ENCODE measurements around the gene PMAIP1. TPM values are rescaled to one million over a fixed set of nuclear protein-coding genes. Genes with fewer than 3 reads are reported as not detected.

The PMAIP1 gene
- total RNA-seq, 3 donors from 2014 or later (not counting 1 experiment from before 2014, with no cell fraction given), result 211 to 514 (median 264) TPM

DNA sequence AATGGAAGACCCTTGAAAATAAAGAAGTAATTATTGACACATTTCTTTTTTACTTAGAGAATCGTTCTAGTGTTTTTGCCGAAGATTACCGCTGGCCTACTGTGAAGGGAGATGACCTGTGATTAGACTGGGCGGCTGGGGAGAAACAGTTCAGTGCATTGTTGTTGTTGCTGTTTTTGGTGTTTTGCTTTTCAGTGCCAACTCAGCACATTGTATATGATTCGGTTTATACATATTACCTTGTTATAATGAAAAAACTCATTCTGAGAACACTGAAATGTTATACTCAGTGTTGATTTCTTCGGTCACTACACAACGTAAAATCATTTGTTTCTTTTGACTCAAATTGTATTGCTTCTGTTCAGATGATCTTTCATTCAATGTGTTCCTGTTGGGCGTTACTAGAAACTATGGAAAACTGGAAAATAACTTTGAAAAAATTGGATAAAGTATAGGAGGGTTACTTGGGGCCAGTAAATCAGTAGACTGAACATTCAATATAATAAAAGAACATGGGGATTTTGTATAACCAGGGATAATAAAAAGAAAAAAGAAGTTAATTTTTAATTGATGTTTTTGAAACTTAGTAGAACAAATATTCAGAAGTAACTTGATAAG is 3.3 kb downstream of the PMAIP1 start:
- H3K36me3 ChIP-seq (ENCODE audit: control insufficient read depth, insufficient read depth, low read length), result peaks cover 10% of the 10 kb centered on the region
- H3K4me1 ChIP-seq (ENCODE audit: control insufficient read depth, insufficient read depth, low read length), result peaks cover 28% of the 10 kb centered on the region
- no peak overlapping the region for H3K4me3 ChIP-seq (ENCODE audit: low read length)
- peak overlapping the region; percentile 97 for H3K4me3 Mint-ChIP-seq
- TF ChIP-seq, protein P1, sequence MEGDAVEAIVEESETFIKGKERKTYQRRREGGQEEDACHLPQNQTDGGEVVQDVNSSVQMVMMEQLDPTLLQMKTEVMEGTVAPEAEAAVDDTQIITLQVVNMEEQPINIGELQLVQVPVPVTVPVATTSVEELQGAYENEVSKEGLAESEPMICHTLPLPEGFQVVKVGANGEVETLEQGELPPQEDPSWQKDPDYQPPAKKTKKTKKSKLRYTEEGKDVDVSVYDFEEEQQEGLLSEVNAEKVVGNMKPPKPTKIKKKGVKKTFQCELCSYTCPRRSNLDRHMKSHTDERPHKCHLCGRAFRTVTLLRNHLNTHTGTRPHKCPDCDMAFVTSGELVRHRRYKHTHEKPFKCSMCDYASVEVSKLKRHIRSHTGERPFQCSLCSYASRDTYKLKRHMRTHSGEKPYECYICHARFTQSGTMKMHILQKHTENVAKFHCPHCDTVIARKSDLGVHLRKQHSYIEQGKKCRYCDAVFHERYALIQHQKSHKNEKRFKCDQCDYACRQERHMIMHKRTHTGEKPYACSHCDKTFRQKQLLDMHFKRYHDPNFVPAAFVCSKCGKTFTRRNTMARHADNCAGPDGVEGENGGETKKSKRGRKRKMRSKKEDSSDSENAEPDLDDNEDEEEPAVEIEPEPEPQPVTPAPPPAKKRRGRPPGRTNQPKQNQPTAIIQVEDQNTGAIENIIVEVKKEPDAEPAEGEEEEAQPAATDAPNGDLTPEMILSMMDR (IDR thresholded peaks at IDR 0.05), result no peak
- no peaks in the 10 kb centered on the region for H3K9me3 Mint-ChIP-seq
- ATAC-seq, result no peak
- intact Hi-C loops (cut with micrococcal nuclease), result no loop called here
- peaks cover 71 to 72% of the 10 kb centered on the region in 2 donors for H3K4me1 Mint-ChIP-seq
- peaks cover 12% of the 10 kb centered on the region for H3K36me3 Mint-ChIP-seq
- DNase-seq, result no peak
- peak overlapping the region; percentile 90 to 98 for H3K27ac Mint-ChIP-seq
- 93% methylated on average over 7 of the region's 8 CpGs for WGBS (ENCODE audit: insufficient coverage)
- H3K27ac ChIP-seq (ENCODE audit: low read length), result no peak overlapping the region
- H3K27me3 Mint-ChIP-seq (ENCODE audit: low read depth in 2 of 2), result no peaks in the 10 kb centered on the region
- H3K27me3 ChIP-seq (ENCODE audit: control insufficient read depth, insufficient read depth, low read length), result no peaks in the 10 kb centered on the region
- no peaks in the 10 kb centered on the region for H3K9me3 ChIP-seq (ENCODE audit: control insufficient read depth, insufficient read depth, low read length)

DNA sequence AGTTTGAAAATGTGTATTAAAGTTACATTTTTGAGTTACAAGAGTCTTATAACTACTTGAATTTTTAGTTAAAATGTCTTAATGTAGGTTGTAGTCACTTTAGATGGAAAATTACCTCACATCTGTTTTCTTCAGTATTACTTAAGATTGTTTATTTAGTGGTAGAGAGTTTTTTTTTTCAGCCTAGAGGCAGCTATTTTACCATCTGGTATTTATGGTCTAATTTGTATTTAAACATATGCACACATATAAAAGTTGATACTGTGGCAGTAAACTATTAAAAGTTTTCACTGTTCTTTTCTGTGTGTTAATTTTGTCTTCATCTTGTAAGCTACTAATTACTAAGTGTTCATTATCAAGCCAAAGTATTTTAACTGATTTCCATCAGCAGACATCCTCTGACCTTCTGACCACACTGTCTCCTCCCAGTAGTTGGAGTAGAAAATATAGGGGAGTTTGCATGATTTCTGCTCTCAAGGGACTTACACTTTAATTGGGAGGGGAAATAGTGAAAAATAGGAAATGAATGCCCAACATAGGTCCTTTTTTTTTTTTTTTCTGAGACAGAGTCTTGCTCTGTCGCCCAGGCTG is 4.3 kb downstream of the PMAIP1 start:
- peaks cover 10% of the 10 kb centered on the region for H3K36me3 ChIP-seq (ENCODE audit: control insufficient read depth, insufficient read depth, low read length)
- H3K27ac ChIP-seq (ENCODE audit: low read length), result peak overlapping the region; percentile 82
- DNase-seq, result no peak
- Mint-ChIP-seq H3K27ac (peak overlapping the region; percentile 90 to 97), H3K36me3 (peaks cover 12% of the 10 kb centered on the region), H3K9me3 (no peaks in the 10 kb centered on the region), H3K4me1 (peaks cover 64 to 76% of the 10 kb centered on the region in 2 donors), H3K4me3 (peak overlapping the region; percentile 75), H3K27me3 (ENCODE audit: low read depth in 2 of 2) (no peaks in the 10 kb centered on the region)
- no peak overlapping the region for H3K4me3 ChIP-seq (ENCODE audit: low read length)
- no CpG with 5 or more reads among the region's 1 CpG for WGBS (ENCODE audit: insufficient coverage)
- H3K4me1 ChIP-seq (ENCODE audit: control insufficient read depth, insufficient read depth, low read length), result peaks cover 22% of the 10 kb centered on the region
- H3K27me3 ChIP-seq (ENCODE audit: control insufficient read depth, insufficient read depth, low read length), result no peaks in the 10 kb centered on the region
- no peak for ATAC-seq
- no peaks in the 10 kb centered on the region for H3K9me3 ChIP-seq (ENCODE audit: control insufficient read depth, insufficient read depth, low read length)
- intact Hi-C loops (cut with micrococcal nuclease), result loop anchor here (1.0 kb wide), 1 partner anchor 67 kb away; no protein-coding TSS in a partner anchor
- TF ChIP-seq, protein P1 (IDR thresholded peaks at IDR 0.05), result no peak

DNA sequence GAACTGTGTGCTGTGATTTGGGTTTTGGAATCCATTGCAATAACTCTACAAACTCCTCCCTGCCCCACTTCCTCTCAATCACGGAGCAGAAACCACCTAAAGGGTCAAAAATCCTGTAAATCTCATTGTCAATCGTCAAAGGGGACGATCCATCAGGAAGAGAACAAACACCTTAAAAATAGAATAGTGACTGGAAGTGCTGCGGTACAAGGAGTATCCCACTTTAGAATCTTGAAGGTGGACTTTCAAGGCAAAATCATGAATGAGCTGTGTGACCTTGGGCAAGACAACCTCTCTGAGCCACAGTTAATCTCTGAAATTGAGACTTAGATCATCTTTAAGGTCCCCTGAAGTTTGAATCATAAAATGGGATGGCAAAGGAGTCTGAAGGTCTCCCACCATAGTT is 5.9 kb downstream of the PMAIP1 start:
- peaks cover 58 to 74% of the 10 kb centered on the region in 2 donors for H3K4me1 Mint-ChIP-seq

More for the DNA sequence above, 5.9 kb downstream of the PMAIP1 start:
- Mint-ChIP-seq H3K27me3 (ENCODE audit: low read depth in 2 of 2) (no peaks in the 10 kb centered on the region), H3K27ac (peak overlapping the region; percentile 90 to 97), H3K36me3 (peaks cover 12% of the 10 kb centered on the region), H3K9me3 (no peaks in the 10 kb centered on the region), H3K4me3 (peak overlapping the region; percentile 75)
- TF ChIP-seq, protein P1 (IDR thresholded peaks at IDR 0.05), result no peak
- H3K4me1 ChIP-seq (ENCODE audit: control insufficient read depth, insufficient read depth, low read length), result peaks cover 18% of the 10 kb centered on the region
- DNase-seq (no peak), ATAC-seq (no peak)
- intact Hi-C loops (cut with micrococcal nuclease), result loop anchor here (1.0 kb wide), 1 partner anchor 16 kb away; no protein-coding TSS in a partner anchor
- no peak overlapping the region for H3K4me3 ChIP-seq (ENCODE audit: low read length)
- peaks cover 10% of the 10 kb centered on the region for H3K36me3 ChIP-seq (ENCODE audit: control insufficient read depth, insufficient read depth, low read length)
- H3K27me3 ChIP-seq (ENCODE audit: control insufficient read depth, insufficient read depth, low read length), result no peaks in the 10 kb centered on the region
- H3K9me3 ChIP-seq (ENCODE audit: control insufficient read depth, insufficient read depth, low read length), result no peaks in the 10 kb centered on the region
- WGBS (ENCODE audit: insufficient coverage), result 74% methylated on average over 4 of the region's 4 CpGs
- H3K27ac ChIP-seq (ENCODE audit: low read length), result peak overlapping the region; percentile 82
